OCI-LY1 (cell line): ENCODE data around the gene CCPG1.

Experiments
- CTCF ChIP-seq: fragments of 200-600 bp; sonication (generic), shearing (Covaris generic); IDR thresholded peaks from 2 replicates; pipeline ENCODE4 v1.5.1; 2017; ENCODE audit warnings: mild to moderate bottlenecking, antibody characterized with exemption, low read length, moderate library complexity, mixed read lengths
- EZH2 ChIP-seq: fragments of 200-600 bp; sonication (generic), shearing (Covaris generic); IDR thresholded peaks from 2 replicates; pipeline ENCODE4 v1.8.0; 2017; ENCODE audit warnings: borderline replicate concordance, mixed run types, mild to moderate bottlenecking, antibody characterized with exemption, low read length, moderate library complexity, mixed read lengths

- TF ChIP-seq EZH2 (no peak), CTCF (no peak)
Observed at GRCh38 chr15:55372701-55373440, 35.3 kb downstream of the CCPG1 start.
